GM12878 (cell line): ENCODE results near the gene DOCK1. TPM values are rescaled to one million over a fixed set of nuclear protein-coding genes. Genes with fewer than 3 reads are reported as not detected.

ENCODE experiments used
- ATAC-seq: fragments of 200-7000 bp; cut with Tn5 transposase; 3 replicates; pipeline ENCODE4 v1.9.1; 2020; ENCODE audit warnings: mild to moderate bottlenecking, moderate library complexity
- BruUV-seq: library from RNA; stranded (reverse); fragments of 400-500 nt; replicated peaks from 2 replicates; lab custom pipeline; 2021; lab: Mats Ljungman, UMichigan
- CTCF ChIA-PET: fragments of 300-600 bp; sonication (Branson Sonifier 250); formaldehyde crosslinking; extraction: SDS; loops from one replicate; lab custom pipeline; 2021; ENCODE audit warnings: inconsistent platforms; lab: Yijun Ruan, JAX
- POLR2A ChIA-PET: fragments of 350-600 bp; formaldehyde crosslinking; extraction: SDS; loops from one replicate; lab custom pipeline; 2021; ENCODE audit warnings: inconsistent platforms; lab: Charles Lee
- RAD21 ChIA-PET: fragments of 300-600 bp; sonication (Branson Sonifier 250); formaldehyde crosslinking; loops from one replicate; lab custom pipeline; 2023; ENCODE audit warnings: antibody characterized with exemption; ENCODE audit not compliant: unreplicated experiment; lab: Charles Lee
- SMC1A ChIA-PET: fragments of 300-600 bp; sonication (Branson Sonifier 250); formaldehyde crosslinking; loops from one replicate; lab custom pipeline; 2023; ENCODE audit not compliant: unreplicated experiment, uncharacterized antibody; lab: Charles Lee
- DNase-seq: peaks from one replicate; pipeline ENCODE4 v3.0.0-alpha.2; 2011; ENCODE audit warnings: low read depth, low spot score
- FAIRE-seq: peaks from 3 replicates; lab custom pipeline; 2011; peaks lifted over from hg19 to GRCh38; lab: Jason Lieb, UNC
- H2AFZ ChIP-seq: 2 replicates; pipeline ENCODE4 v1.6.0; 2011; ENCODE audit warnings: low read depth, low read length, control low read depth; ENCODE audit not compliant: control insufficient read depth
- H3K27ac ChIP-seq: 2 replicates; pipeline ENCODE4 v1.5.1; 2011; ENCODE audit warnings: control low read depth; ENCODE audit not compliant: control insufficient read depth, insufficient read depth
- H3K27me3 ChIP-seq, 2 experiments: replicated peaks in 1 of 2; 2 replicates each; pipeline versions ENCODE4 v1.6.0 to v1.6.1; 2011; ENCODE audit warnings: low read length in 1 of 2; ENCODE audit not compliant: control insufficient read depth in 2 of 2, insufficient read depth in 2 of 2
- H3K36me3 ChIP-seq, 2 experiments: 2 replicates each; pipeline ENCODE4 v1.5.1; 2011; ENCODE audit warnings: low read length in 1 of 2; ENCODE audit not compliant: control insufficient read depth in 2 of 2, insufficient read depth in 2 of 2
- H3K4me1 ChIP-seq: 2 replicates; pipeline ENCODE4 v1.6.1; 2011; ENCODE audit warnings: mild to moderate bottlenecking, low read length, moderate library complexity, mixed read lengths; ENCODE audit not compliant: control insufficient read depth, insufficient read depth
- H3K4me2 ChIP-seq: 2 replicates; pipeline ENCODE4 v1.6.0; 2011; ENCODE audit warnings: control low read depth; ENCODE audit not compliant: control insufficient read depth, insufficient read depth
- H3K4me3 ChIP-seq: fragments of 200-600 bp; sonication (generic); 2 replicates; pipeline ENCODE4 v1.5.1; 2016
- H3K79me2 ChIP-seq: 2 replicates; pipeline ENCODE4 v1.6.0; 2011; ENCODE audit warnings: low read length; ENCODE audit not compliant: control insufficient read depth, insufficient read depth
- H3K9ac ChIP-seq: 2 replicates; pipeline ENCODE4 v1.8.0; 2011; ENCODE audit warnings: low read length, control low read depth, mixed read lengths; ENCODE audit not compliant: control insufficient read depth, insufficient read depth
- H3K9me3 ChIP-seq: replicated peaks from 3 replicates; pipeline ENCODE4 v1.5.1; 2011; ENCODE audit warnings: mild to moderate bottlenecking, low read length; ENCODE audit not compliant: control insufficient read depth, insufficient read depth
- H4K20me1 ChIP-seq: 2 replicates; pipeline ENCODE4 v1.6.0; 2011; ENCODE audit not compliant: control insufficient read depth, insufficient read depth
- BHLHE40 ChIP-seq, 2 experiments: fragments of 450-650 bp in 1 of 2; IDR thresholded peaks; 2 replicates each; pipeline ENCODE4 v1.6.1; 2011 to 2017; ENCODE audit warnings: low read depth in 2 of 2, borderline replicate concordance in 1 of 2, improper control_type of control experiment in 1 of 2, low read length in 1 of 2, mild to moderate bottlenecking in 1 of 2
- CBX5 ChIP-seq: sonication (generic); IDR thresholded peaks from 2 replicates; pipeline ENCODE4 v1.6.1; 2016; ENCODE audit warnings: low read depth, moderate library complexity, mild to moderate bottlenecking, inconsistent platforms
- E4F1 ChIP-seq: fragments of 450-650 bp; IDR thresholded peaks from 2 replicates; pipeline ENCODE4 v1.6.1; 2018; ENCODE audit warnings: borderline replicate concordance, mild to moderate bottlenecking; ENCODE audit not compliant: partially characterized antibody
- EGR1 ChIP-seq, 2 experiments: IDR thresholded peaks; 1 replicate in 1 of 2; 2 replicates in 1 of 2; pipeline ENCODE4 v1.6.1; 2011 to 2012; ENCODE audit warnings: low read depth in 2 of 2, low read length in 2 of 2, borderline replicate concordance in 1 of 2, mild to moderate bottlenecking in 1 of 2, moderate library complexity in 1 of 2
- HDAC2 ChIP-seq: fragments of 200-600 bp; sonication (generic); IDR thresholded peaks from 2 replicates; pipeline ENCODE4 v1.6.1; 2017
- MEF2B ChIP-seq: fragments of 450-650 bp; IDR thresholded peaks from 2 replicates; pipeline ENCODE4 v1.6.1; 2018; ENCODE audit warnings: mild to moderate bottlenecking, moderate library complexity; ENCODE audit not compliant: partially characterized antibody, poor library complexity, severe bottlenecking
- MTA3 ChIP-seq: IDR thresholded peaks from 2 replicates; pipeline ENCODE4 v1.6.1; 2012; ENCODE audit warnings: low read length, inconsistent platforms, borderline replicate concordance
- POLR2A ChIP-seq: IDR thresholded peaks from 2 replicates; pipeline ENCODE4 v1.6.1; 2011; ENCODE audit warnings: low read depth, mild to moderate bottlenecking, low read length
- SMARCA5 ChIP-seq: fragments of 450-650 bp; IDR thresholded peaks from 2 replicates; pipeline ENCODE4 v1.6.1; 2017; ENCODE audit warnings: mild to moderate bottlenecking
- SP1 ChIP-seq: IDR thresholded peaks from one replicate; pipeline ENCODE4 v1.6.1; 2011; ENCODE audit warnings: low read depth, low read length
- YY1 ChIP-seq: IDR thresholded peaks from 2 replicates; pipeline ENCODE4 v1.6.1; 2011; ENCODE audit warnings: low read depth, mild to moderate bottlenecking, low read length
- ZNF622 ChIP-seq: fragments of 450-650 bp; IDR thresholded peaks from 2 replicates; pipeline ENCODE4 v1.6.1; 2017; ENCODE audit warnings: mild to moderate bottlenecking, inconsistent platforms
- WGBS: methylation state at CpG from one replicate; pipeline ENCODE4 v1.1.6; 2016; ENCODE audit warnings: low lambda C conversion rate; ENCODE audit not compliant: insufficient replicate concordance, insufficient coverage; ENCODE audit errors: missing lambda C conversion rate; 5-methylcytosine and 5-hydroxymethylcytosine counted together
- in situ Hi-C: fragments of 300-500 bp; cut with MboI; formaldehyde crosslinking; loops from 9 replicates; pipeline ENCODE4 v1.14.3; 2018; ENCODE audit warnings: mixed read lengths
- intact Hi-C: fragments of 100-400 bp; cut with micrococcal nuclease; formaldehyde crosslinking; loops from one replicate; pipeline ENCODE4 v1.14.2; 2022; ENCODE audit not compliant: unreplicated experiment
- polyA plus RNA-seq, 11 experiments: library from polyadenylated mRNA; depleted of rRNA in 4 of 11; unstranded in 6 of 11; stranded (reverse) in 5 of 11; fragments of >200 nt; fragmentation: Nextera tagmentation in 4 of 11; fragmentation: Illumina TruSeq in 1 of 11; extraction: Ambion mirVana in 4 of 11; extraction: Trizol in 1 of 11; gene quantifications; 1 replicate in 1 of 11; 2 replicates in 10 of 11; pipeline versions ENCODE4 v1.2.1 to v1.2.3, GENCODE V29; 2011 to 2016; ENCODE audit warnings: inconsistent platforms in 2 of 11, missing spikeins in 2 of 11, low read depth in 1 of 11
- total RNA-seq, 4 experiments: library from RNA; depleted of rRNA in 3 of 4; stranded (reverse); fragments of >200 nt in 3 of 4; fragmentation: Illumina TruSeq in 1 of 4; extraction: Trizol in 1 of 4; gene quantifications; 2 replicates each; pipeline versions ENCODE4 v1.2.1 to v1.2.3, GENCODE V29; 2013 to 2021
- TF ChIP-seq, protein P1 (sequence below): fragments of 150-350 bp; IDR thresholded peaks from 2 replicates; pipeline ENCODE4 v1.6.1; 2016; ENCODE audit warnings: low read depth, low read length
- TF ChIP-seq, protein P2 (sequence below): fragments of 450-650 bp; formaldehyde crosslinking; IDR thresholded peaks from 2 replicates; pipeline ENCODE4 v1.5.0; 2022; ENCODE audit warnings: mild to moderate bottlenecking, missing genetic modification characterization

DOCK1 gene
- total and polyA plus RNA-seq, 10 of the 15 experiments (the other 5 are each of a cell fraction or from before 2014, with no cell fraction given), result 0.05 to 0.18 TPM; not detected in 8

GRCh38 chr10:127392351-127393235, 487.4 kb downstream of the DOCK1 start:
- no peaks in the 10 kb centered on the region for H3K79me2 ChIP-seq
- H4K20me1 ChIP-seq, result no peaks in the 10 kb centered on the region
- TF ChIP-seq BHLHE40 (IDR thresholded peaks at IDR 0.05; ENCODE audit: borderline replicate concordance in 1 of 2, low read depth in 2 of 2, low read length in 1 of 2) (no peak), POLR2A (no peak), YY1 (no peak), SMARCA5 (no peak), E4F1 (no peak), HDAC2 (no peak), EGR1 (IDR thresholded peaks at IDR 0.05; ENCODE audit: borderline replicate concordance in 1 of 2, low read depth in 2 of 2, low read length in 2 of 2) (no peak), MEF2B (no peak), CBX5 (no peak), MTA3 (no peak), ZNF622 (no peak), SP1 (no peak)
- TF ChIP-seq, protein P1, sequence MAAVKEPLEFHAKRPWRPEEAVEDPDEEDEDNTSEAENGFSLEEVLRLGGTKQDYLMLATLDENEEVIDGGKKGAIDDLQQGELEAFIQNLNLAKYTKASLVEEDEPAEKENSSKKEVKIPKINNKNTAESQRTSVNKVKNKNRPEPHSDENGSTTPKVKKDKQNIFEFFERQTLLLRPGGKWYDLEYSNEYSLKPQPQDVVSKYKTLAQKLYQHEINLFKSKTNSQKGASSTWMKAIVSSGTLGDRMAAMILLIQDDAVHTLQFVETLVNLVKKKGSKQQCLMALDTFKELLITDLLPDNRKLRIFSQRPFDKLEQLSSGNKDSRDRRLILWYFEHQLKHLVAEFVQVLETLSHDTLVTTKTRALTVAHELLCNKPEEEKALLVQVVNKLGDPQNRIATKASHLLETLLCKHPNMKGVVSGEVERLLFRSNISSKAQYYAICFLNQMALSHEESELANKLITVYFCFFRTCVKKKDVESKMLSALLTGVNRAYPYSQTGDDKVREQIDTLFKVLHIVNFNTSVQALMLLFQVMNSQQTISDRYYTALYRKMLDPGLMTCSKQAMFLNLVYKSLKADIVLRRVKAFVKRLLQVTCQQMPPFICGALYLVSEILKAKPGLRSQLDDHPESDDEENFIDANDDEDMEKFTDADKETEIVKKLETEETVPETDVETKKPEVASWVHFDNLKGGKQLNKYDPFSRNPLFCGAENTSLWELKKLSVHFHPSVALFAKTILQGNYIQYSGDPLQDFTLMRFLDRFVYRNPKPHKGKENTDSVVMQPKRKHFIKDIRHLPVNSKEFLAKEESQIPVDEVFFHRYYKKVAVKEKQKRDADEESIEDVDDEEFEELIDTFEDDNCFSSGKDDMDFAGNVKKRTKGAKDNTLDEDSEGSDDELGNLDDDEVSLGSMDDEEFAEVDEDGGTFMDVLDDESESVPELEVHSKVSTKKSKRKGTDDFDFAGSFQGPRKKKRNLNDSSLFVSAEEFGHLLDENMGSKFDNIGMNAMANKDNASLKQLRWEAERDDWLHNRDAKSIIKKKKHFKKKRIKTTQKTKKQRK, result no peak
- TF ChIP-seq, protein P2, sequence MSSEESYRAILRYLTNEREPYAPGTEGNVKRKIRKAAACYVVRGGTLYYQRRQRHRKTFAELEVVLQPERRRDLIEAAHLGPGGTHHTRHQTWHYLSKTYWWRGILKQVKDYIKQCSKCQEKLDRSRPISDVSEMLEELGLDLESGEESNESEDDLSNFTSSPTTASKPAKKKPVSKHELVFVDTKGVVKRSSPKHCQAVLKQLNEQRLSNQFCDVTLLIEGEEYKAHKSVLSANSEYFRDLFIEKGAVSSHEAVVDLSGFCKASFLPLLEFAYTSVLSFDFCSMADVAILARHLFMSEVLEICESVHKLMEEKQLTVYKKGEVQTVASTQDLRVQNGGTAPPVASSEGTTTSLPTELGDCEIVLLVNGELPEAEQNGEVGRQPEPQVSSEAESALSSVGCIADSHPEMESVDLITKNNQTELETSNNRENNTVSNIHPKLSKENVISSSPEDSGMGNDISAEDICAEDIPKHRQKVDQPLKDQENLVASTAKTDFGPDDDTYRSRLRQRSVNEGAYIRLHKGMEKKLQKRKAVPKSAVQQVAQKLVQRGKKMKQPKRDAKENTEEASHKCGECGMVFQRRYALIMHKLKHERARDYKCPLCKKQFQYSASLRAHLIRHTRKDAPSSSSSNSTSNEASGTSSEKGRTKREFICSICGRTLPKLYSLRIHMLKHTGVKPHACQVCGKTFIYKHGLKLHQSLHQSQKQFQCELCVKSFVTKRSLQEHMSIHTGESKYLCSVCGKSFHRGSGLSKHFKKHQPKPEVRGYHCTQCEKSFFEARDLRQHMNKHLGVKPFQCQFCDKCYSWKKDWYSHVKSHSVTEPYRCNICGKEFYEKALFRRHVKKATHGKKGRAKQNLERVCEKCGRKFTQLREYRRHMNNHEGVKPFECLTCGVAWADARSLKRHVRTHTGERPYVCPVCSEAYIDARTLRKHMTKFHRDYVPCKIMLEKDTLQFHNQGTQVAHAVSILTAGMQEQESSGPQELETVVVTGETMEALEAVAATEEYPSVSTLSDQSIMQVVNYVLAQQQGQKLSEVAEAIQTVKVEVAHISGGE, result no peak
- no peak for DNase-seq
- no TSS peak for BruUV-seq
- ATAC-seq, result no peak
- H3K4me2 ChIP-seq, result no peak overlapping the region
- H3K27ac ChIP-seq, result no peak overlapping the region
- in situ Hi-C loops (no loop called here), intact Hi-C loops (no loop called here)
- no peaks in the 10 kb centered on the region for H3K27me3 ChIP-seq
- ChIA-PET POLR2A (no interaction called here), SMC1A (no interaction called here), RAD21 (no interaction called here), CTCF (interaction anchor here (0.7 kb wide), 1 partner anchor 359 kb away, joined by 3 read pairs; no protein-coding TSS in a partner anchor)
- H3K9me3 ChIP-seq, result no peaks in the 10 kb centered on the region
- no peak overlapping the region for H3K4me3 ChIP-seq
- no peak overlapping the region for H3K9ac ChIP-seq
- 35% methylated on average over 20 of the region's 23 CpGs for WGBS
- no peaks in the 10 kb centered on the region for H3K36me3 ChIP-seq
- H3K4me1 ChIP-seq, result no peaks in the 10 kb centered on the region
- no peak overlapping the region for H2AFZ ChIP-seq
- FAIRE-seq, result no peak
